ENCODE data around the gene CLNS1A.

- TF ChIP-seq EZH2 (IDR thresholded peaks at IDR 0.05; ENCODE audit: low read length) (no peak), CTCF (optimal IDR thresholded peaks at IDR 0.05 in 1 of 3, IDR thresholded peaks at IDR 0.05 in 1 of 3, conservative IDR thresholded peaks at IDR 0.05 in 1 of 3; ENCODE audit: extremely low read depth in 1 of 3, insufficient read depth in 2 of 3, low read length in 3 of 3) (no peak)
Observed at GRCh38 chr11:77593883-77594282, 43.7 kb downstream of the CLNS1A start.

All from keratinocyte (primary cell).